ENCODE results near the gene PAFAH2. TPM values are rescaled to one million over a fixed set of nuclear protein-coding genes. Genes with fewer than 3 reads are reported as not detected.

The PAFAH2 gene
- 22.6 TPM for total RNA-seq
- long read RNA-seq, transcript PAFAH2-201 (11 exons, 3,581 nt) = major isoform, 17 of 34 reads
- long read RNA-seq, partial matches to known transcripts = 10 of 34 reads
- long read RNA-seq, other reads (novel, unspliced or antisense) = 6 of 34 reads

- Histone ChIP-seq H3K4me3 (peak within 1 kb of the TSS; percentile 76), H3K9me3 (no peaks in the 10 kb centered on the region), H3K27me3 (no peaks in the 10 kb centered on the region), H3K4me1 (peaks cover 16% of the 10 kb centered on the region), H3K36me3 (no peaks in the 10 kb centered on the region), H3K27ac (peak within 1 kb of the TSS; percentile 92)
- TF ChIP-seq, protein P1, sequence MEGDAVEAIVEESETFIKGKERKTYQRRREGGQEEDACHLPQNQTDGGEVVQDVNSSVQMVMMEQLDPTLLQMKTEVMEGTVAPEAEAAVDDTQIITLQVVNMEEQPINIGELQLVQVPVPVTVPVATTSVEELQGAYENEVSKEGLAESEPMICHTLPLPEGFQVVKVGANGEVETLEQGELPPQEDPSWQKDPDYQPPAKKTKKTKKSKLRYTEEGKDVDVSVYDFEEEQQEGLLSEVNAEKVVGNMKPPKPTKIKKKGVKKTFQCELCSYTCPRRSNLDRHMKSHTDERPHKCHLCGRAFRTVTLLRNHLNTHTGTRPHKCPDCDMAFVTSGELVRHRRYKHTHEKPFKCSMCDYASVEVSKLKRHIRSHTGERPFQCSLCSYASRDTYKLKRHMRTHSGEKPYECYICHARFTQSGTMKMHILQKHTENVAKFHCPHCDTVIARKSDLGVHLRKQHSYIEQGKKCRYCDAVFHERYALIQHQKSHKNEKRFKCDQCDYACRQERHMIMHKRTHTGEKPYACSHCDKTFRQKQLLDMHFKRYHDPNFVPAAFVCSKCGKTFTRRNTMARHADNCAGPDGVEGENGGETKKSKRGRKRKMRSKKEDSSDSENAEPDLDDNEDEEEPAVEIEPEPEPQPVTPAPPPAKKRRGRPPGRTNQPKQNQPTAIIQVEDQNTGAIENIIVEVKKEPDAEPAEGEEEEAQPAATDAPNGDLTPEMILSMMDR (IDR thresholded peaks at IDR 0.05) = peak; percentile 95
- intact Hi-C loops (cut with DNase I) = loop anchor here (5.0 kb wide), 1 partner anchor 101 kb away; no protein-coding TSS in a partner anchor
- ATAC-seq (peak; percentile 99), DNase-seq (peak; percentile 97)
These were observed at the start of gene PAFAH2 for GRCh38 chr1:25997828-25998761. Gene PAFAH2 (minus strand): TSS chr1:25998063. CDS start chr1:25990816, 7,247 bp downstream.

DNA sequence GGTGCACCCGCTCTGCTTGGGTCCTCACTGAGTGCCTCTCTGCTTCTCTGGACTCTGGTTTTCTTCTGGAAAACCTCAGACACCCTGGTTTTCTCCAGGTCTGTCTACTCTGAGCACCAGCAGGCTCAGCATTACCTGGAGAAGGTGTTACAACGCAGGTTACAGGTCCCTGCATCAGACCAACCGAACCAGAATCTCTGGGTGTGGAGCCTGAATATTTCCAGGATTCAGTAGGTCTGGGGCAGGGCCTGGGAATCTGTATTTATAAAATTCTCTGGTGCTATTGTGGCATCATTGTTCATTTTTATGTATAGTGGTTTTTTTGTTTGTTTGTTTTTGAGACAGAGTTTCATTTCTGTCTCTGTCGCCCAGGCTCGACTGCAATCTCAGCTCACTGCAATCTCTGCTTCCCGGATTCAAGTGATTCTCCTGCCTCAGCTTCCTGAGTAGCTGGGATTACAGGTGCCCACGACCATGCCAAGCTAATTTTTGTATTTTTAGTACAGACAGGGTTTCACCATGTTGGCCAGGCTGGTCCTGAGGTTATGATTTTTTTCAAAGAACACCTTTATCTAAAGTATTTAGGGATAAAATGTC is 49.5 kb upstream of the PAFAH2 start:
- Histone ChIP-seq H3K4me1 (peaks cover 6% of the 10 kb centered on the region), H3K27me3 (peaks cover 63% of the 10 kb centered on the region), H3K4me3 (no peak overlapping the region), H3K9me3 (no peaks in the 10 kb centered on the region), H3K27ac (no peak overlapping the region), H3K36me3 (no peaks in the 10 kb centered on the region)
- intact Hi-C loops (cut with DNase I) = no loop called here
- DNase-seq (no peak), ATAC-seq (no peak)
- TF ChIP-seq, protein P1 (IDR thresholded peaks at IDR 0.05) = no peak

DNA sequence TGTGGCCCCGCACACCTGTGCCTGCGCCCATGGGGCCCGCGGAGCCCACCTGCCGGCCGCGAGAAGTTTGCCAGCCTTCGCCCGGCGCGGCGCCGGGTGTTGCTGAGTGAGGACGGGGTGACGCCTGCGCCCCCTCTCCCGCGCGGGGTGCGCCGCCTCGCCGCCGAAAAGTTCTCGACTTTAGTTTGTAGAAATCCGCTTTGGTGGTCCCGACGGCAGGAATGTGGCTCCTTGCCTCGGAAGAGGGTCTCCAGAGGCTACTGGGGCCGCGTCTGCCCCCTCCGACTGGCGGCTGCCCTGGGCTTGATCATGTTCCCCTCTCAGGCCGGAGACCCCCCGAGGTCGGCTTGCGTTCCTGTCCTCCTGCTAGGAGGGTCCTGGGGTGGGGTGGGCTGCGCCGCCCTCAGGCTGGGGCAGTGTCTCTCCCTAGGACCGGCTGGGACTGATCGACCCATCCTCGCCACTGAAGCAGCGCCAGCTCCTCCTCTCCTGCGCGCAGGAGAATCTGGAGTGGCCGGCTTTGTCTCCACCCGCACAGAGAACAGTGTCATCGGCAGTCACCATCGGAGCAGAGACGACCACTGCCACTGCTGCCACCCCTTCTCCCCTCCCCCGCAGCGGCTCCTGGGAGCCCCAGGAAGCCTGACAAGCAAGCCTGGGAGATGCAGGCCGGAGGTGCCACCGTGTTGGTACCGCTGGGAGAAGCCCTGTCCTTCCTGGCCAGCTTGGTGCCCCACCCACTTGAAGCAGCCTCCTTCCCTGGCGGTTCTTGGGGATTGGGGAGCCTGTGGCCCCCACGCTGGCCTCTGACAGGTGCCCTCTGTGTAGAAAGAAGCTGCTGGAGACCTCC is 48.6 kb upstream of the PAFAH2 start:
- DNase-seq (no peak), ATAC-seq (no peak)
- intact Hi-C loops (cut with DNase I) = no loop called here
- no peaks in the 10 kb centered on the region for H3K36me3 ChIP-seq
- H3K4me3 ChIP-seq = no peak overlapping the region
- no peak overlapping the region for H3K27ac ChIP-seq
- H3K27me3 ChIP-seq = peaks cover 65% of the 10 kb centered on the region
- TF ChIP-seq, protein P1 (IDR thresholded peaks at IDR 0.05) = no peak
- no peaks in the 10 kb centered on the region for H3K9me3 ChIP-seq
- peaks cover 6% of the 10 kb centered on the region for H3K4me1 ChIP-seq

- Histone ChIP-seq H3K4me3 (no peak within 1 kb of the TSS), H3K27me3 (peaks cover 61% of the 10 kb centered on the region), H3K9me3 (no peaks in the 10 kb centered on the region), H3K4me1 (peaks cover 6% of the 10 kb centered on the region), H3K27ac (no peak within 1 kb of the TSS), H3K36me3 (no peaks in the 10 kb centered on the region)
- TF ChIP-seq, protein P1 (IDR thresholded peaks at IDR 0.05) = no peak
- ATAC-seq (peak; percentile 20), DNase-seq (no peak)
- intact Hi-C loops (cut with DNase I) = no loop called here
These were observed 47.9 kb upstream of the PAFAH2 start, which contains the start of gene SLC30A2 for GRCh38 chr1:26045722-26046245. Gene SLC30A2 (minus strand): TSS chr1:26046118. CDS start chr1:26045896, 222 bp downstream.

Measured in upper lobe of right lung (tissue), 1 donor.